K562 (cell line): ENCODE measurements around the gene LTBP1. TPM values are rescaled to one million over a fixed set of nuclear protein-coding genes. Genes with fewer than 3 reads are reported as not detected.
A peak's percentile ranks its signal among the peaks of the same experiment; 100 is the strongest.

Experiments
- CEBPB ChIP-seq: fragments of 450-650 bp; IDR thresholded peaks from 2 replicates; pipeline ENCODE4 v1.6.1; 2016; ENCODE audit warnings: missing genetic modification characterization, missing compliant biosample characterization
- CEBPG ChIP-seq, 3 experiments: fragments of 200-800 bp in 1 of 3; sonication (Bioruptor generic) in 1 of 3; sonication (generic) in 1 of 3; formaldehyde crosslinking in 1 of 3; IDR thresholded peaks in 2 of 3; conservative IDR thresholded peaks in 1 of 3; 2 replicates each; pipeline versions ENCODE4 v1.6.1 to v1.8.0; 2016 to 2022; ENCODE audit warnings: missing compliant biosample characterization in 2 of 3, missing genetic modification characterization in 2 of 3, mild to moderate bottlenecking in 1 of 3, missing genetic modification reagents in 1 of 3
- DEAF1 ChIP-seq: fragments of 450-650 bp; formaldehyde crosslinking; IDR thresholded peaks from 2 replicates; pipeline ENCODE4 v1.4.0; 2020; ENCODE audit warnings: mild to moderate bottlenecking, moderate library complexity
- NCOA6 ChIP-seq: fragments of 450-650 bp; IDR thresholded peaks from 2 replicates; pipeline ENCODE4 v1.6.1; 2017; ENCODE audit warnings: mild to moderate bottlenecking
- ZMIZ1 ChIP-seq, 2 experiments: fragments of 150-350 bp in 1 of 2; IDR thresholded peaks; 2 replicates each; pipeline ENCODE4 v1.6.1; 2012 to 2016; ENCODE audit warnings: low read depth in 2 of 2, low read length in 2 of 2, mild to moderate bottlenecking in 1 of 2, moderate library complexity in 1 of 2
- ZSCAN32 ChIP-seq: fragments of 450-650 bp; formaldehyde crosslinking; IDR thresholded peaks from 2 replicates; pipeline ENCODE4 v1.4.0; 2020; ENCODE audit warnings: mild to moderate bottlenecking, moderate library complexity
- polyA plus RNA-seq, 8 experiments: library from polyadenylated mRNA; depleted of rRNA in 4 of 8; stranded (reverse) in 5 of 8; unstranded in 3 of 8; fragments of >200 nt; fragmentation: Nextera tagmentation in 2 of 8; fragmentation: Illumina TruSeq in 1 of 8; extraction: Ambion mirVana in 2 of 8; extraction: Trizol in 1 of 8; gene quantifications; 2 replicates each; pipeline versions ENCODE4 v1.2.1 to v1.2.3, GENCODE V29; 2011 to 2014; ENCODE audit warnings: inconsistent platforms in 1 of 8, missing spikeins in 1 of 8
- total RNA-seq, 7 experiments: library from RNA; depleted of rRNA in 6 of 7; stranded (reverse); fragments of >200 nt in 6 of 7; fragmentation: Illumina TruSeq in 2 of 7; extraction: Trizol in 2 of 7; gene quantifications; 2 replicates each; pipeline versions ENCODE4 v1.2.1 to v1.2.3, GENCODE V29; 2011 to 2021; ENCODE audit warnings: low replicate concordance in 1 of 7

LTBP1 gene
- total and polyA plus RNA-seq, 9 of the 15 experiments (the other 6 are each of a cell fraction or from before 2014, with no cell fraction given), result 3.6 to 16.4 (median 8.5) TPM

GRCh38 chr2:33292981-33293595, 346.3 kb downstream of the LTBP1 start (continued):
- TF ChIP-seq ZSCAN32 (CRISPR knock-in tag) (no peak), CEBPB (peak; percentile 76), NCOA6 (no peak), DEAF1 (no peak), ZMIZ1 (IDR thresholded peaks at IDR 0.05; ENCODE audit: low read depth in 2 of 2, low read length in 2 of 2) (no peak), CEBPG (CRISPR knock-in tag; IDR thresholded peaks at IDR 0.05) (no peak), CEBPG (tag; conservative IDR thresholded peaks at IDR 0.05 in 1 of 2, IDR thresholded peaks at IDR 0.05 in 1 of 2) (peak; percentile 44 to 73; a peak in 3 of 4 replicates)
